Measurements from ENCODE around the gene CNNM2.

DNA sequence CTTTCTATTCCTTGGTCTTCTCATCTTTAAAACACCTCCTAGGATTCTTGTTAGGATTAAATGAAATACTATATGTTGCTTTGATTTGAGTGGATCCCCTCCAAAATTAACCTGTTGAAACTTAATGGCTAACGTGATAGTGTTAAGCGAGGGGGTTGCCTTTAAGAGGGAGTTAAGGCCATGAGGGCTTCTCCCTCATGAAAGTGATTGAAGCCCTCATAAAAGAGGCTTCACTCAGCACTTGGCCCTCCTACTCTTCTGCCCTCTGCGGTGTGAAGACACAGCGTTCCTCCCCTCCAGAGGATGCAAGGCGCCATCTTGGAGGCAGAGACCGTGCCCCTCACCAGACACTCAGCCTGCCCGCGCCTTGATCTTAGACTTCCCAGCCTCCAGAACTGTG, 46.6 kb downstream of the CNNM2 start:
- TF ChIP-seq, protein P1, sequence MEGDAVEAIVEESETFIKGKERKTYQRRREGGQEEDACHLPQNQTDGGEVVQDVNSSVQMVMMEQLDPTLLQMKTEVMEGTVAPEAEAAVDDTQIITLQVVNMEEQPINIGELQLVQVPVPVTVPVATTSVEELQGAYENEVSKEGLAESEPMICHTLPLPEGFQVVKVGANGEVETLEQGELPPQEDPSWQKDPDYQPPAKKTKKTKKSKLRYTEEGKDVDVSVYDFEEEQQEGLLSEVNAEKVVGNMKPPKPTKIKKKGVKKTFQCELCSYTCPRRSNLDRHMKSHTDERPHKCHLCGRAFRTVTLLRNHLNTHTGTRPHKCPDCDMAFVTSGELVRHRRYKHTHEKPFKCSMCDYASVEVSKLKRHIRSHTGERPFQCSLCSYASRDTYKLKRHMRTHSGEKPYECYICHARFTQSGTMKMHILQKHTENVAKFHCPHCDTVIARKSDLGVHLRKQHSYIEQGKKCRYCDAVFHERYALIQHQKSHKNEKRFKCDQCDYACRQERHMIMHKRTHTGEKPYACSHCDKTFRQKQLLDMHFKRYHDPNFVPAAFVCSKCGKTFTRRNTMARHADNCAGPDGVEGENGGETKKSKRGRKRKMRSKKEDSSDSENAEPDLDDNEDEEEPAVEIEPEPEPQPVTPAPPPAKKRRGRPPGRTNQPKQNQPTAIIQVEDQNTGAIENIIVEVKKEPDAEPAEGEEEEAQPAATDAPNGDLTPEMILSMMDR (IDR thresholded peaks at IDR 0.05): no peak
- TF ChIP-seq POLR2A (IDR thresholded peaks at IDR 0.05) (no peak), POLR2AphosphoS5 (IDR thresholded peaks at IDR 0.05) (no peak)
